Heart left ventricle (tissue), 13 donors: ENCODE measurements around the gene CMKLR1.

ENCODE experiments used
- POLR2A ChIP-seq, 2 donors: fragments of 450-650 bp; IDR thresholded peaks; one replicate each; pipeline ENCODE4 v1.6.1; 2017; ENCODE audit warnings: antibody characterized with exemption in 2 of 2, mild to moderate bottlenecking in 2 of 2, moderate library complexity in 2 of 2
- TF ChIP-seq, protein P1 (sequence below), 12 donors: fragments of 200-600 bp; sonication (generic) in 4 of 12; IDR thresholded peaks; one replicate each; pipeline versions ENCODE4 v1.5.0 to v1.8.0; 2018 to 2022; ENCODE audit warnings: antibody characterized with exemption in 12 of 12, mild to moderate bottlenecking in 5 of 12
- donor health status: ischemic (EF 13 %, LVEDD 7.1; RV severe dilation, severe dysfunction).
- donor health status: DM: no; HTN: yes; CAD: no.
- donor health status: DM: no; HTN: no; CAD: no.
- donor health status: ischemic (EF 25% LVEDD 6.9; RV normal size, moderate dysfunction).
- donor health status: ischemic (EF 25% LVEDD 5.7; RV mildly dilated, moderate dysfunction).
- donor health status: ischemic (EF 35%, LVEDD 5.7; RV mildly dilated, moderate dysfunction).
- donor health status: nonischemic (EF 11% LVEDD 7.7; RV severe dilation, severe dysfunction).
- donor health status: DM: yes; HTN: yes; CAD: no.
- donor health status: PGD.
- donor health status: ischemic (EF 29% LVEDD 5.4; RV normal size, mild dysfunction).
- donor health status: nonischemic (EF 23%, LVEDD 6.1; RV moderate dilation, normal function).

- TF ChIP-seq POLR2A (IDR thresholded peaks at IDR 0.05): no peak
- TF ChIP-seq, protein P1, sequence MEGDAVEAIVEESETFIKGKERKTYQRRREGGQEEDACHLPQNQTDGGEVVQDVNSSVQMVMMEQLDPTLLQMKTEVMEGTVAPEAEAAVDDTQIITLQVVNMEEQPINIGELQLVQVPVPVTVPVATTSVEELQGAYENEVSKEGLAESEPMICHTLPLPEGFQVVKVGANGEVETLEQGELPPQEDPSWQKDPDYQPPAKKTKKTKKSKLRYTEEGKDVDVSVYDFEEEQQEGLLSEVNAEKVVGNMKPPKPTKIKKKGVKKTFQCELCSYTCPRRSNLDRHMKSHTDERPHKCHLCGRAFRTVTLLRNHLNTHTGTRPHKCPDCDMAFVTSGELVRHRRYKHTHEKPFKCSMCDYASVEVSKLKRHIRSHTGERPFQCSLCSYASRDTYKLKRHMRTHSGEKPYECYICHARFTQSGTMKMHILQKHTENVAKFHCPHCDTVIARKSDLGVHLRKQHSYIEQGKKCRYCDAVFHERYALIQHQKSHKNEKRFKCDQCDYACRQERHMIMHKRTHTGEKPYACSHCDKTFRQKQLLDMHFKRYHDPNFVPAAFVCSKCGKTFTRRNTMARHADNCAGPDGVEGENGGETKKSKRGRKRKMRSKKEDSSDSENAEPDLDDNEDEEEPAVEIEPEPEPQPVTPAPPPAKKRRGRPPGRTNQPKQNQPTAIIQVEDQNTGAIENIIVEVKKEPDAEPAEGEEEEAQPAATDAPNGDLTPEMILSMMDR (IDR thresholded peaks at IDR 0.05): no peak
Observed at GRCh38 chr12:108260039-108260438, 79.1 kb downstream of the CMKLR1 start.
